HepG2 (cell line): ENCODE data around the gene TBC1D4. TPM values are rescaled to one million over a fixed set of nuclear protein-coding genes. Genes with fewer than 3 reads are reported as not detected.

Experiments
- ATAC-seq: fragments of 200-7000 bp; cut with Tn5 transposase; 3 replicates; pipeline ENCODE4 v1.9.1; 2020; ENCODE audit warnings: mild to moderate bottlenecking, moderate library complexity
- BruUV-seq: library from RNA; stranded (reverse); fragments of 400-500 nt; replicated peaks from 2 replicates; lab custom pipeline; 2021; lab: Mats Ljungman, UMichigan
- CTCF ChIA-PET: fragments of 300-600 bp; formaldehyde crosslinking; extraction: SDS; loops from one replicate; lab custom pipeline; 2021; ENCODE audit warnings: low total read pairs, inconsistent platforms, low intra/inter-chr PET ratio; lab: Yijun Ruan, JAX
- POLR2A ChIA-PET: fragments of 350-600 bp; sonication (Branson Sonifier 250); formaldehyde crosslinking; loops from one replicate; lab custom pipeline; 2020; ENCODE audit warnings: antibody characterized with exemption, inconsistent platforms; lab: Yijun Ruan, JAX
- DNase-seq: peaks from one replicate; pipeline ENCODE4 v3.0.0-alpha.2; 2015; ENCODE audit warnings: low spot score
- FAIRE-seq: peaks from 3 replicates; lab custom pipeline; 2011; peaks lifted over from hg19 to GRCh38; lab: Jason Lieb, UNC
- H2AFZ ChIP-seq: one replicate; pipeline ENCODE4 v1.6.1; 2011; ENCODE audit warnings: low read length, inconsistent platforms
- H3K27ac ChIP-seq: fragments of 300-600 bp; 3 replicates; pipeline ENCODE4 v1.8.0; 2011; ENCODE audit warnings: mixed run types, mild to moderate bottlenecking, mixed read lengths, low read length, inconsistent platforms; ENCODE audit not compliant: insufficient read depth; ENCODE audit errors: extremely low read length
- H3K27me3 ChIP-seq, 2 experiments: fragments of 200-600 bp in 1 of 2; 2 replicates in 1 of 2; 3 replicates in 1 of 2; pipeline versions ENCODE4 v1.6.0 to v1.8.0; 2011; ENCODE audit warnings: low read length in 2 of 2, mild to moderate bottlenecking in 2 of 2, moderate library complexity in 2 of 2, inconsistent platforms in 1 of 2; ENCODE audit not compliant: insufficient read depth in 2 of 2, control insufficient read depth in 1 of 2
- H3K36me3 ChIP-seq, 2 experiments: fragments of 200-600 bp in 1 of 2; replicated peaks in 1 of 2; 2 replicates in 1 of 2; 3 replicates in 1 of 2; pipeline versions ENCODE4 v1.5.1 to v1.8.0; 2011; ENCODE audit warnings: low read length in 2 of 2, inconsistent platforms in 1 of 2; ENCODE audit not compliant: insufficient read depth in 2 of 2, control insufficient read depth in 1 of 2
- H3K4me1 ChIP-seq: 2 replicates; pipeline ENCODE4 v1.5.1; 2012; ENCODE audit warnings: low read length, inconsistent platforms; ENCODE audit not compliant: insufficient read depth
- H3K4me2 ChIP-seq: 2 replicates; pipeline ENCODE4 v1.6.0; 2011; ENCODE audit warnings: low read depth, low read length, inconsistent platforms
- H3K4me3 ChIP-seq, 3 experiments: fragments of 200-600 bp in 1 of 3; sonication (generic), shearing (Covaris generic) in 1 of 3; replicated peaks in 1 of 3; 2 replicates each; pipeline ENCODE4 v1.5.1; 2011 to 2016; ENCODE audit warnings: low read length in 3 of 3, inconsistent platforms in 2 of 3, low read depth in 2 of 3, mild to moderate bottlenecking in 2 of 3, control low read depth in 1 of 3, mixed read lengths in 1 of 3; ENCODE audit not compliant: insufficient read depth in 1 of 3
- H3K79me2 ChIP-seq: one replicate; pipeline ENCODE4 v1.6.1; 2011; ENCODE audit warnings: low read length, inconsistent platforms; ENCODE audit not compliant: insufficient read depth
- H3K9ac ChIP-seq: 2 replicates; pipeline ENCODE4 v1.6.0; 2011; ENCODE audit warnings: mild to moderate bottlenecking, low read depth, low read length, inconsistent platforms; ENCODE audit not compliant: insufficient read depth
- H3K9me3 ChIP-seq: 2 replicates; pipeline ENCODE4 v1.5.1; 2012; ENCODE audit warnings: mild to moderate bottlenecking, low read length
- H4K20me1 ChIP-seq: 2 replicates; pipeline ENCODE4 v1.6.0; 2011; ENCODE audit warnings: inconsistent platforms, mild to moderate bottlenecking, low read length, moderate library complexity; ENCODE audit not compliant: insufficient read depth
- DPF2 ChIP-seq: sonication (generic); formaldehyde crosslinking; IDR thresholded peaks from 2 replicates; pipeline ENCODE4 v1.4.0; 2020; ENCODE audit warnings: mild to moderate bottlenecking, low read depth, missing genetic modification reagents, borderline replicate concordance
- ELF3 ChIP-seq: IDR thresholded peaks from 2 replicates; pipeline ENCODE4 v1.6.1; 2016; ENCODE audit warnings: missing genetic modification reagents, missing compliant biosample characterization
- EP300 ChIP-seq, 3 experiments: sonication (generic) in 1 of 3; formaldehyde crosslinking in 1 of 3; IDR thresholded peaks; 2 replicates each; pipeline versions ENCODE4 v1.5.1 to v1.6.1; 2011 to 2020; ENCODE audit warnings: low read depth in 2 of 3, low read length in 2 of 3, borderline replicate concordance in 1 of 3, improper control_type of control experiment in 1 of 3, mild to moderate bottlenecking in 1 of 3, missing genetic modification reagents in 1 of 3, moderate library complexity in 1 of 3
- ETV5 ChIP-seq: IDR thresholded peaks from 2 replicates; pipeline ENCODE4 v1.6.1; 2018; ENCODE audit warnings: missing biosample characterization, missing genetic modification reagents, inconsistent platforms, borderline replicate concordance
- ISX ChIP-seq: sonication (generic); formaldehyde crosslinking; conservative IDR thresholded peaks from 2 replicates; pipeline ENCODE4 v1.5.0; 2020; ENCODE audit warnings: missing genetic modification reagents
- ZFP36L1 ChIP-seq: sonication (generic); formaldehyde crosslinking; IDR thresholded peaks from 2 replicates; pipeline ENCODE4 v1.8.0; 2022; ENCODE audit warnings: mild to moderate bottlenecking, missing genetic modification reagents, moderate library complexity
- ZNF30 ChIP-seq: sonication (generic); formaldehyde crosslinking; IDR thresholded peaks from 2 replicates; pipeline ENCODE4 v1.5.0; 2020; ENCODE audit warnings: mild to moderate bottlenecking, missing genetic modification reagents
- ZNF446 ChIP-seq: sonication (generic); formaldehyde crosslinking; IDR thresholded peaks from 2 replicates; pipeline ENCODE4 v1.5.0; 2020; ENCODE audit warnings: mild to moderate bottlenecking, missing genetic modification reagents
- ZNF7 ChIP-seq: IDR thresholded peaks from 2 replicates; pipeline ENCODE4 v1.6.1; 2016; ENCODE audit warnings: missing biosample characterization, missing genetic modification reagents
- ZNF746 ChIP-seq: sonication (generic); formaldehyde crosslinking; IDR thresholded peaks from 2 replicates; pipeline ENCODE4 v1.8.0; 2022; ENCODE audit warnings: mild to moderate bottlenecking, missing genetic modification reagents
- WGBS: methylation state at CpG from one replicate; pipeline ENCODE4 v1.1.6; 2017; ENCODE audit warnings: low lambda C conversion rate; 5-methylcytosine and 5-hydroxymethylcytosine counted together
- in situ Hi-C: cut with HindIII; loops from 2 replicates; pipeline ENCODE4 v1.10.0; 2017; ENCODE audit warnings: low pct_unique_long_range_greater_than_20kb; ENCODE audit not compliant: extremely low pct_ligation_motif_present
- intact Hi-C: fragments of 100-400 bp; cut with micrococcal nuclease; formaldehyde crosslinking; loops from one replicate; pipeline ENCODE4 v1.10.0; 2022; ENCODE audit not compliant: unreplicated experiment
- polyA plus RNA-seq, 8 experiments: library from polyadenylated mRNA; depleted of rRNA in 3 of 8; stranded (reverse) in 7 of 8; unstranded in 1 of 8; fragments of >200 nt; fragmentation: Illumina TruSeq in 4 of 8; extraction: Trizol in 4 of 8; gene quantifications; 2 replicates each; pipeline versions ENCODE4 v1.2.1 to v1.2.3, GENCODE V29; 2011 to 2016; ENCODE audit warnings: low read depth in 4 of 8, missing spikeins in 1 of 8, mixed read lengths in 1 of 8; ENCODE audit not compliant: insufficient read depth in 1 of 8
- total RNA-seq, 5 experiments: library from RNA; depleted of rRNA; stranded (reverse); fragments of >200 nt; fragmentation: Illumina TruSeq; extraction: Trizol; gene quantifications; 2 replicates each; pipeline ENCODE4 v1.2.3, GENCODE V29; 2016; ENCODE audit warnings: low read depth in 1 of 5
- TF ChIP-seq, protein P1 (sequence below): sonication (generic); formaldehyde crosslinking; IDR thresholded peaks from 2 replicates; pipeline ENCODE4 v1.4.0; 2020; ENCODE audit warnings: mild to moderate bottlenecking, missing genetic modification reagents
- TF ChIP-seq, protein P2 (sequence below): sonication (generic); formaldehyde crosslinking; IDR thresholded peaks from 2 replicates; pipeline ENCODE4 v1.8.0; 2022; ENCODE audit warnings: mild to moderate bottlenecking, missing genetic modification reagents

Gene TBC1D4
- total and polyA plus RNA-seq, 2 of the 13 experiments (the other 11 are each of a cell fraction or from before 2014, with no cell fraction given), result 35.9 to 64.4 TPM

DNA sequence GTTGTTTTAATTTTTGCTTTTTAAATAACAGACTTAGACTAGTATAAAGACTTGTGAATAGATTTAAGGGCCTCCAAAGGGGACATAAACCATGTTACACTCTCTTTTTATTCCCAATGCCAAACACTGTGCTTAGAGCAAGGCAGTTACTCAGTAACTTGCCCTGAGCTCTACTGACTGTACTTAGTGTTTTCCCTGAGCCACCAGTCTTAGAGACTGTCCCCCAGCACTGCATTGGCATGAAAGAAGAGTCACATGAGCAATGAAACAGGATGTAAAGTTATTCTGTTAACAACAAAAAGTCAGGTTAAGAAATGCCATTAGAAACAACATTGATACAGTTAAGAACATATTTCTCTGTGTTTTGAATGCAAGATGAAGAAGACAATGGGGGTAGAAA is 187.9 kb downstream of the TBC1D4 start:
- H3K27me3 ChIP-seq, result no peaks in the 10 kb centered on the region
- H3K4me3 ChIP-seq, result no peak overlapping the region
- in situ Hi-C loops, result no loop called here
- no TSS peak for BruUV-seq
- H3K9me3 ChIP-seq, result no peaks in the 10 kb centered on the region
- H3K4me2 ChIP-seq, result no peak overlapping the region
- CTCF ChIA-PET, result no interaction called here
- H3K79me2 ChIP-seq, result no peaks in the 10 kb centered on the region
- H3K4me1 ChIP-seq, result peaks cover 10% of the 10 kb centered on the region
- no peaks in the 10 kb centered on the region for H4K20me1 ChIP-seq
- TF ChIP-seq DPF2, result no peak
- peak; percentile 95 for TF ChIP-seq ZNF7 (CRISPR knock-in tag)
- TF ChIP-seq, all 625 proteins: peak for 1
- intact Hi-C loops, result loop anchor here (5.0 kb wide), 1 partner anchor 63 kb away; no protein-coding TSS in a partner anchor
- Histone ChIP-seq H2AFZ (no peak overlapping the region), H3K36me3 (peaks cover 17 to 56% of the 10 kb centered on the region in 2 experiments), H3K9ac (no peak overlapping the region), H3K27ac (no peak overlapping the region)
- ATAC-seq (peak; percentile 96), DNase-seq (peak; percentile 28), FAIRE-seq (peak; percentile 76)
- POLR2A ChIA-PET, result no interaction called here

DNA sequence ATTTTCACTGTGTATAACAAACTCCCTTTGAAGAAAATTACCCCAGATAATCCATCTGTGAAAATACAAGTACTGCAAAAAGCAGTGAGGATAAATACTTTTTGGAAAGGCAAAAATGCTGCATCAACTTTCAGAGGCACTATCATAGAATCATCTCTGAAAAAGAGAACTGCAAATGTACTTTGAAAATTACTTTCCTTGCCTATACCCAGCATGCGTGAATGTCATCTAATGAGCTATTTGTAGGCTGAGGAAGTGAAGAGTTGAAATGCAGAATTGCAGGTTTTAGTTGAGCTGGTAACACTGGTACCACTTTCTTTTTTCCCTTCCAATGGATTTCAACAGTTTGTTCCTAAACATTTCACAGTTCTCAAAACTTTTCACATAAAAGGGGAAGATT is 196.7 kb downstream of the TBC1D4 start:
- DNase-seq (no peak), FAIRE-seq (no peak), ATAC-seq (no peak)
- Histone ChIP-seq H3K9ac (no peak overlapping the region), H3K9me3 (no peaks in the 10 kb centered on the region), H3K4me1 (0 out of 2 replicates have a peak, but pooled peaks cover under 1% of the 10 kb centered on the region), H3K27me3 (no peaks in the 10 kb centered on the region), H3K4me3 (no peak overlapping the region), H3K79me2 (no peaks in the 10 kb centered on the region), H3K36me3 (peaks cover 11 to 36% of the 10 kb centered on the region in 2 experiments), H4K20me1 (no peaks in the 10 kb centered on the region), H2AFZ (no peak overlapping the region), H3K27ac (no peak overlapping the region), H3K4me2 (no peak overlapping the region)
- TSS peak; percentile 15 for BruUV-seq
- ChIA-PET CTCF (no interaction called here), POLR2A (no interaction called here)
- WGBS, result 100% methylated on average over 1 of the region's 1 CpG
- in situ Hi-C loops, result no loop called here
- no peak for TF ChIP-seq ZNF446
- TF ChIP-seq ETV5 (CRISPR knock-in tag), result no peak
- TF ChIP-seq EP300 (IDR thresholded peaks at IDR 0.05; ENCODE audit: low read depth in 2 of 2, low read length in 2 of 2), result no peak
- TF ChIP-seq EP300 (CRISPR knock-in tag; IDR thresholded peaks at IDR 0.05; ENCODE audit: borderline replicate concordance), result no peak
- TF ChIP-seq ZNF30 (CRISPR knock-in tag), result no peak
- TF ChIP-seq ZFP36L1, result no peak
- TF ChIP-seq ISX (CRISPR knock-in tag), result no peak
- TF ChIP-seq, protein P1, sequence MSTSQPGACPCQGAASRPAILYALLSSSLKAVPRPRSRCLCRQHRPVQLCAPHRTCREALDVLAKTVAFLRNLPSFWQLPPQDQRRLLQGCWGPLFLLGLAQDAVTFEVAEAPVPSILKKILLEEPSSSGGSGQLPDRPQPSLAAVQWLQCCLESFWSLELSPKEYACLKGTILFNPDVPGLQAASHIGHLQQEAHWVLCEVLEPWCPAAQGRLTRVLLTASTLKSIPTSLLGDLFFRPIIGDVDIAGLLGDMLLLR, result no peak
- TF ChIP-seq, protein P2, sequence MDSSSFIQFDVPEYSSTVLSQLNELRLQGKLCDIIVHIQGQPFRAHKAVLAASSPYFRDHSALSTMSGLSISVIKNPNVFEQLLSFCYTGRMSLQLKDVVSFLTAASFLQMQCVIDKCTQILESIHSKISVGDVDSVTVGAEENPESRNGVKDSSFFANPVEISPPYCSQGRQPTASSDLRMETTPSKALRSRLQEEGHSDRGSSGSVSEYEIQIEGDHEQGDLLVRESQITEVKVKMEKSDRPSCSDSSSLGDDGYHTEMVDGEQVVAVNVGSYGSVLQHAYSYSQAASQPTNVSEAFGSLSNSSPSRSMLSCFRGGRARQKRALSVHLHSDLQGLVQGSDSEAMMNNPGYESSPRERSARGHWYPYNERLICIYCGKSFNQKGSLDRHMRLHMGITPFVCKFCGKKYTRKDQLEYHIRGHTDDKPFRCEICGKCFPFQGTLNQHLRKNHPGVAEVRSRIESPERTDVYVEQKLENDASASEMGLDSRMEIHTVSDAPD (CRISPR knock-in tag), result no peak
- no peak for TF ChIP-seq ELF3 (CRISPR knock-in tag)
- TF ChIP-seq ZNF746, result no peak
- intact Hi-C loops, result no loop called here
